ENCODE measurements around the gene PAIP2B.
"Not testable (repeated sequence)": the region's sequence is repeated elsewhere in the genome, so short reads cannot be mapped to it uniquely, and the experiment has no call there.

Gene PAIP2B

GRCh38 chr2:71215447-71215846, 11.5 kb downstream of the PAIP2B start:
- DNase-seq: no peak

- DNase-seq: no peak
Measured at GRCh38 chr2:71212336-71212735, 14.6 kb downstream of the PAIP2B start.

GRCh38 chr2:71210292-71210691, 16.6 kb downstream of the PAIP2B start:
- no peak for DNase-seq

GRCh38 chr2:71208756-71209155, 18.1 kb downstream of the PAIP2B start:
- DNase-seq: no peak

- DNase-seq: no peak
Measured at GRCh38 chr2:71207601-71208000, 19.3 kb downstream of the PAIP2B start.

- no peak for DNase-seq
Measured at GRCh38 chr2:71206271-71206670, 20.6 kb downstream of the PAIP2B start.

GRCh38 chr2:71191570-71191943, 35.3 kb downstream of the PAIP2B start:
- no peak for DNase-seq

- no peak for DNase-seq
Measured at GRCh38 chr2:71190656-71191569, 36.0 kb downstream of the PAIP2B start.

- no peak for DNase-seq
Measured at GRCh38 chr2:71187589-71187988, 39.3 kb downstream of the PAIP2B start.

- DNase-seq: no peak
Measured at GRCh38 chr2:71186973-71187372, 39.9 kb downstream of the PAIP2B start.

- DNase-seq: not testable (repeated sequence)
Measured at GRCh38 chr2:71183306-71184115, 43.4 kb downstream of the PAIP2B start.

- no peak for DNase-seq
Measured at GRCh38 chr2:71181316-71181715, 45.6 kb downstream of the PAIP2B start.

GRCh38 chr2:71178836-71179235, 48.1 kb downstream of the PAIP2B start:
- not testable (repeated sequence) for DNase-seq

GRCh38 chr2:71174207-71174606, 52.7 kb downstream of the PAIP2B start:
- no peak for DNase-seq

GRCh38 chr2:71173096-71173495, 53.8 kb downstream of the PAIP2B start:
- DNase-seq: no peak

GRCh38 chr2:71166812-71167211, 60.1 kb downstream of the PAIP2B start:
- DNase-seq: no peak

- DNase-seq: peak; percentile 85
Measured at GRCh38 chr2:71157124-71157793, 69.6 kb downstream of the PAIP2B start.

GRCh38 chr2:71156573-71156972, 70.3 kb downstream of the PAIP2B start:
- no peak for DNase-seq

- DNase-seq: no peak
Measured at GRCh38 chr2:71155846-71156245, 71.1 kb downstream of the PAIP2B start.

- DNase-seq: no peak
Measured at GRCh38 chr2:71154798-71155197, 72.1 kb downstream of the PAIP2B start.

GRCh38 chr2:71154279-71154678, 72.6 kb downstream of the PAIP2B start:
- no peak for DNase-seq

GRCh38 chr2:71153585-71154224, 73.2 kb downstream of the PAIP2B start:
- DNase-seq: no peak

- no peak for DNase-seq
Measured at GRCh38 chr2:71151620-71152019, 75.3 kb downstream of the PAIP2B start.
